ENCODE measurements around the gene LCK. TPM values are rescaled to one million over a fixed set of nuclear protein-coding genes. Genes with fewer than 3 reads are reported as not detected.

The LCK gene
- total and polyA plus RNA-seq, 9 of the 15 experiments (the other 6 are each of a cell fraction or from before 2014, with no cell fraction given), result 0.04 to 0.47 (median 0.13) TPM; not detected in 6

DNA sequence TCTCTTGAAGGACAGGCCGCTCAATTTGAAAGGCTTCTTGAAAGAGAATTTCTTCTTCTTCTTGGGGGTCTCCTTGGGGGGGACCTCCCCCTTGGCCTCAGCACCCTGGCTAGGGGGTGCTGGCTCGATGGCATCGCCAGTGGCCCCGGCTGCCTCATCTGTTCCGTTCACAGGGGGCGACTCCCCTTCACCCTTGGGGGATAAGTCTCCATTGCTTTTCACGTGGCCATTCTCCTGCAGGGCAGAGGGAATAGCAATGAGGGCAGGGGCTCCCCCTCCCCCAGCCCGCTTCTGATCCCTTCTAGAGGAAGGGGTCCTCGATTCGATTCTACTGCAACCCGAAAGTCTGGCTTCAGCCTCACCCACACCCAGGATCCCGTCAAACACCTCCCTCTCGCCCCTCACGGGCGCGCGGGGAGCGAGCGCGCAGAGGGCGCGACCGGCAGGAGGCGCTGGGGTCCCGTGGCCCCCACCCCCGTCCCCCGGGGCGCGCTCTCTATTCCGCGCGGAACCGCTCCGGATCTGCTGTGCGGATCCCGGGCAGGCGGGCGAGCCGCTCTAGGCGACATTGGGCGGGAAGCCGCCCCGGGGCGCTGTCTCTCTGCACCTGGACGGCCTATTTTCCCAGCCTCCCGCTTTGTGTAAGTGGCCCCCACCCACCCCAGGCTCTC, 83.9 kb downstream of the LCK start (continued):
- no peak for TF ChIP-seq TRIM25 (IDR thresholded peaks at IDR 0.05; ENCODE audit: borderline replicate concordance)
- TF ChIP-seq, protein P1, sequence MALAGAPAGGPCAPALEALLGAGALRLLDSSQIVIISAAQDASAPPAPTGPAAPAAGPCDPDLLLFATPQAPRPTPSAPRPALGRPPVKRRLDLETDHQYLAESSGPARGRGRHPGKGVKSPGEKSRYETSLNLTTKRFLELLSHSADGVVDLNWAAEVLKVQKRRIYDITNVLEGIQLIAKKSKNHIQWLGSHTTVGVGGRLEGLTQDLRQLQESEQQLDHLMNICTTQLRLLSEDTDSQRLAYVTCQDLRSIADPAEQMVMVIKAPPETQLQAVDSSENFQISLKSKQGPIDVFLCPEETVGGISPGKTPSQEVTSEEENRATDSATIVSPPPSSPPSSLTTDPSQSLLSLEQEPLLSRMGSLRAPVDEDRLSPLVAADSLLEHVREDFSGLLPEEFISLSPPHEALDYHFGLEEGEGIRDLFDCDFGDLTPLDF (CRISPR knock-in tag; IDR thresholded peaks at IDR 0.05), result 0 out of 2 replicates have a peak, but pooled peaks have one; percentile 57
- no peak for TF ChIP-seq MEF2A (IDR thresholded peaks at IDR 0.05; ENCODE audit: control insufficient read depth, low read depth, low read length)
- TF ChIP-seq HMGXB4 (CRISPR knock-in tag; IDR thresholded peaks at IDR 0.05), result peak; percentile 60; the same call in 1 of the 2 replicates
- TF ChIP-seq FOXJ3 (CRISPR knock-in tag; IDR thresholded peaks at IDR 0.05), result no peak
- peak; percentile 43; the same call in 1 of the 2 replicates for TF ChIP-seq TGIF2 (CRISPR knock-in tag; IDR thresholded peaks at IDR 0.05)
- TF ChIP-seq LEF1 (IDR thresholded peaks at IDR 0.05), result no peak
- TF ChIP-seq ZNF518B (CRISPR knock-in tag; IDR thresholded peaks at IDR 0.05), result no peak
- TF ChIP-seq POLR2AphosphoS2 (IDR thresholded peaks at IDR 0.05; ENCODE audit: low read length), result no peak
- TF ChIP-seq ESRRA (IDR thresholded peaks at IDR 0.05; ENCODE audit: borderline replicate concordance, low read depth), result peak; percentile 83
- TF ChIP-seq NFRKB (IDR thresholded peaks at IDR 0.05; ENCODE audit: low read depth), result no peak
- no peak for TF ChIP-seq ZZZ3 (IDR thresholded peaks at IDR 0.05)
- no peak for TF ChIP-seq SMAD2 (IDR thresholded peaks at IDR 0.05; ENCODE audit: low read depth, low read length)
- TF ChIP-seq TAL1 (IDR thresholded peaks at IDR 0.05), result no peak
- peak; percentile 71 for TF ChIP-seq EGR1 (conservative IDR thresholded peaks at IDR 0.05)
- TF ChIP-seq SNIP1 (IDR thresholded peaks at IDR 0.05; ENCODE audit: low read depth), result no peak
- no peak for TF ChIP-seq GTF2E2 (tag; IDR thresholded peaks at IDR 0.05)
- TF ChIP-seq RBM39 (optimal IDR thresholded peaks at IDR 0.05; ENCODE audit: low read depth, low read length), result no peak
- peak; percentile 86 for TF ChIP-seq ZBTB33 (CRISPR knock-in tag; IDR thresholded peaks at IDR 0.05)

All from K562 (cell line).